Activated CD4-positive, CD25-positive, alpha-beta regulatory T cell (primary cell): Measurements from ENCODE around the gene TMC4.
"Not testable (repeated sequence)": the region's sequence is repeated elsewhere in the genome, so short reads cannot be mapped to it uniquely, and the experiment has no call there.

Experiments used
- DNase-seq, 4 experiments: peaks; one replicate each; lab custom pipeline; 2025; lab: John Stamatoyannopoulos, UW

TMC4 gene

GRCh38 chr19:54204767-54205468, 32.0 kb upstream of the TMC4 start:
- DNase-seq = no peak

DNA sequence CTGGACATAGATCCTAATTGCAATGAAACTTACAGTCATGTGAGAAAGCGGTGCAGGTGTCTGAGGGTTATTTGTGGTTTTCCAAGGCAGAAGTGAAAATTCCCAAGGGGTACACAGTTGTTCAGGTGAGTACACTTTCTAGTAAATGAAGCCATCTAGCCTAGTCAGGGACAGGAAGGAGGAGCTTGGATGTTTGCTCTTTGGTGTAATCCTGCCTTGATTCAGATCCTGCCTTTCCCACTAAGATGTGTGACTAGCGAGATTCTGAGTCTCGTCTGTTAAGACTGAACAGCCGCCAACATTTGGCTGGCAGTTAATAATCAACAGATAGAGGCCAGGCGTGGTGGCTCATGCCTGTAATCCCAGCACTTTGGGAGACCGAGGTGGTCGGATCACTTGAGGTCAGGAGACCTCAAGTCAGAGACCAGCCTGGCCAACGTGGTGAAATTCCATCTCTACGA, 30.2 kb upstream of the TMC4 start:
- DNase-seq = no peak

- DNase-seq = no peak
Observed at GRCh38 chr19:54201980-54202379, 29.0 kb upstream of the TMC4 start.

- DNase-seq = no peak
Observed at GRCh38 chr19:54201172-54201701, 28.3 kb upstream of the TMC4 start.

GRCh38 chr19:54199401-54199800, 26.4 kb upstream of the TMC4 start:
- no peak for DNase-seq

GRCh38 chr19:54197121-54197520, 24.2 kb upstream of the TMC4 start:
- DNase-seq = no peak

- DNase-seq = no peak
Observed at GRCh38 chr19:54196536-54196935, 23.6 kb upstream of the TMC4 start.

GRCh38 chr19:54194463-54194862, 21.5 kb upstream of the TMC4 start:
- not testable (repeated sequence) for DNase-seq

DNA sequence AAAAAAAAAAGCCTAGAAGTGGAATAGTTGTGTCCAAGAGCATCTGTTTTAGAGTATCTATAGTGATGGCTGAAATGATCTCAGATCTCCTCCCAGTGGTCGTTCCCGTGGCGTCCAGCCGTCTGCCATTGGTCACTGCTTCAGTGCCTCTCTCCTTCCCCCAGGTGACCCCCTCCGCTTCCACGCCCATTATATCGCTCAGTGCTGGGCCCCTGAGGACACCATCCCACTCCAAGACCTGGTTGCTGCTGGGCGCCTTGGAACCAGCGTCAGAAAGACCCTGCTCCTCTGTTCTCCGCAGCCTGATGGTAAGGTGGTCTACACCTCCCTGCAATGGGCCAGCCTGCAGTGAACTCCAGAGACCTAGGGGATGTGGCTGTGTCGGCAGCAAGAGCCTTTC, 20.1 kb upstream of the TMC4 start:
- DNase-seq = no peak

DNA sequence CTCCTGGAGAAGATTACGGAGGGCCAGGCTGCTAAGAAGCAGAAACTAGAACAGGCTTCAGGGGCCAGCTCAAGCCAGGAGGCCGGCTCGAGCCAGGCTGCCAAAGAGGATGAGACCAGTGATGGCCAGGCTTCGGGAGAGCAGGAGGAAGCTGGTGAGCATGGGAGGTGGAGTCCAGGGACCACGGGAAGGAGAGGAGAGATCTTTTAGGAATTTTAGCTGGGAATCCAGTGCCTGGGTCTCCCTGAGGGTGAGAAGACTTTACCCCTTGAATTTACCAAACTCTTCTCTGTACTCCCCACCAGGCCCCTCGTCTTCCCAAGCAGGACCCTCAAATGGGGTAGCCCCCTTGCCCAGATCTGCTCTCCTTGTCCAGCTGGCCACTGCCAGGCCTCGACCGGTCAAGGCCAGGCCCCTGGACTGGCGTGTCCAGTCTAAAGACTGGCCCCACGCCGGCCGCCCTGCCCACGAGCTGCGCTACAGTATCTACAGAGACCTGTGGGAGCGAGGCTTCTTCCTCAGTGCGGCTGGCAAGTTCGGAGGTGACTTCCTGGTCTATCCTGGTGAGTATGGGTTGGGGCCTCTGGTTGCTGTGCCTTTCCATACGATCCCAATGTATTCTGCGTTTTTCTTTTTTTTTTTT, 19.0 kb upstream of the TMC4 start:
- no peak for DNase-seq

- peak; percentile 87 to 92 (median 89) for DNase-seq
Observed at GRCh38 chr19:54191011-54191810, 18.3 kb upstream of the TMC4 start, which contains the start of gene TSEN34. TSS of gene TSEN34 (plus strand) at chr19:54191308. CDS start at chr19:54191365, 57 bp downstream.

DNA sequence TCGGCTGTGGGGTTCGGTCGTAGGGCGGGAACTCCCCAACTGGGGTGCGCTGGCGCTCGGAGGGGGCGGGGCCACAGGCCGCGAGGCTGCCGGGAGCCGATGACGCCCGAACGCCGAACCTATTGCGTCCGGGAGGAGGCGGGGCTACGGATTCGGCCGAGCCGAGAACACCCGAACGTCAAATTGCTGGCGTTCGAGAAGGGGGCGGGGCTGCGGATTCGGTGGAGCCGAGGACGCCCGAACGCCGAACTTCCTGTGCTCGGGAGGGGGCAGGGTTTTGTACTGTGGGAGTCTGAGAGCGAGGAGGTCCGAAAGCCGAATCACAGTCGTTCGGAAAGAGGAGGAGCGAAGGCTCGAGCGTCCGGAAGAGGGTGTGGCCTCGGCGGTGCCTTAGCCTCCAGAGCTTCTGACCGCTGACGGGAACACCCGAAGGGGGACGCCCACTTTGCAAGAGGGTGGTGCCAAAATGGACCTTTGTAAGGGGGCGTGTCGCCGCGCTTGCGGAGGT, 17.6 kb upstream of the TMC4 start:
- peak; percentile 99 to 100 (median 99) for DNase-seq

DNA sequence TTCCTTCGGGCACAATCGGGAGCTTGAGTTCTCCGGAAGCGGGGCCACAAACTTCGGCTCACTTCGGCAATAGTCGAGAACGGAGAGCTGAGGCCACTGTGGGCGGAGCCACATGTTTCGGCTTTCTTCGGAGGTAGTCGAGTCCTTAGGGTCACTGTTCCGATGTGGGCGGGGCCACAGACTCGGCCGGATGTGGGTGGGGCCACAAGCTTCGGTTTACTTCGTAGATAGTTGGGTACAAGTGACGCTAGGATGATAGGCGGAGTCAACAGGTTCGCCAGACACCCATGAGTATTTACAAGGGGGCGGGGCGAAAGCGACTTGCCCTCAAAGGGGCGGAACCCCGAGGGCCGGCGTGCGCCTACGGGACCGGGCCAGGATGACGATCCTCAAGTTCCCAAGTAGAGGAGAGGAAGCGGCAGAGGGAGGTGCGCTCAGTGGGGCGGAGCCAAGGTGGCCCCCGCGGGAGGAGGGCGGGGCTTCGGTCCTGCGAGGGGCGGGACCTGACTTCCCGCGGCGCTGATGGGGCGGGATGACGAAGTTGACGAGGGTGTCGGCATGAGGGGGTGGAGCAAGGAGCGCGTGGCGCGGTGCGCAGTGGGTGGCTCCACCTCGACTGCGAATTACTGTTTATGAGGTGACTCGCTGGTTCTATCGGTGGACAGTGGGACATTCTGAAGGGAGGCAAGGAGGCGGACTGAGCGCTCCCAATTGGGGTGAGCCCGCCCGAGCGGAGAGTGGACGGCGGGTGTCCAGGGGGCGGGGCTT, 17.0 kb upstream of the TMC4 start:
- peak; percentile 99 to 100 (median 100) for DNase-seq

DNA sequence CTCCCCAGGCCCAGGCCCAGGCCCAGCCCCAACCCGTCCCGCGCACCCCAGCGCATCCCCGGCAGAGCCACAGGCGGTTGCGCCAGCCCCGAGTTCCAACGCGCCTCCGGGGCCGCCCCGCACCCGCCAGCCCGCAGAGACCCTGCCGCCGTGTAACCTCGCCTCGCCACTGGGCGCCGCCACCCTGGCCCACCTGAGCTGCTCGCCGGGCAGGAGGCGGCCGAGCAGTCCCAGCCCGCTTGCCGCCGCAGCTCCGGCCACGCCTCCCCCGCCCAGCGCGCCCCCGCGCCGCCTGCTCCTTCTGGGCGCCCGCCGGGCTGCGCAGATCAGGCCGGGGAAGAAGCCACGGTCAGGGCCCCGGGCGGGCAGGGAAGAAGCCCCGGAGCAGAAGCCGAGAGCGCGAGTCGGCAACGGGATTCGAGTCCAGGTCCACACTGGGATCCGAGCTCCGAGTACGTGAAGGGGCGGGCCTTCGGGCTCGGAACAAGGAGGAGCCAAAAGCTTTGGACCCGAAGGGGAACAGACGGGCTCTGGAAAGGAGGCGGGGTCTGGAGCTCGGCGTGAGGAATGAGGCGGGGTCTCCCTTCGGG, 16.3 kb upstream of the TMC4 start, which contains the start of gene MBOAT7:
TSS of gene MBOAT7 (minus strand) at position 436 of the 590 bp plus-strand sequence. CDS start 1,072 bp downstream, outside the sequence.
- peak in 3 of 4 experiments; percentile 62 to 72 (median 65) for DNase-seq

GRCh38 chr19:54188215-54188871, 15.4 kb upstream of the TMC4 start:
- DNase-seq = no peak

DNA sequence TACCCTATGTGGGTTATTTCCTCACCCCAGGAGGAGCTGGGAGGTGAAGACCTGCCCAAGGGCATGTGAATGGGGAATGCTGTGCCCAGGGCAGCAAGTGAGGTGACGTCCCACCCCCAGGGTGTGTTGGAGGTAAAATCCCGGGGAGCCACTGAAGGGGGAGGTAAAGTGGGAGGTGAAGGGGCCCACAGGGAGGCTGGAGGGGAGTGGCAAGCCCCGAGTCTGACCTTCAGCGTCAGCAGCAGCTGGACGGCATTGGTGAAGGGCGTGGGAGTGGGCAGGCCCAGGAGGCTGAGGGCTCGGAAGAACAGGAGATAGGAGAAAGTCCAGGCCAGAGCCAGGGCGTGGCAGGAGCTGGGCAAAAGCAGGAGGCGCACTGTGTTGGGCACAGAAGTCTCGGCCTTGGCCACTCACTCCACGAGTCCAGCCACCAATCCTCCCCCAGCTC, 14.0 kb upstream of the TMC4 start:
- no peak for DNase-seq

DNA sequence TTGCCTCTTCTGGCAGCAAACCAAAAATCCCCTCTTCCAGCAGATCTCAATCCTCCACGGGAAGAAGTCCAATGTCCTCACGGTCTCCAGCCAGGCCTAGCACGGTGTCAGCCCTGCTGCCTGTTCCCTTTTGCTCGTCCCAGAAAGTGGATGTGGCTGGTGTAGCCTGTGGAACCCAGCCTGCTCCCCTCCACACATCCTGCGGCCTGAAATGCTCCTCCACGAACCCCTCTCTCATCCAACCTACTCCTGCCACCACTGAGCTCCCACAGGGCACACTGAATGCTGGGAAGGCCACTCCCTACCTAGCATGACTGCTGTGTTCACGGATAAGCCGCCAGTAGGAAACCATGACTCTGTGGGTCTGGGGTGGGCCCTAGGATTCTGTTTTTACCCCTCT, 13.4 kb upstream of the TMC4 start:
- no peak for DNase-seq

- no peak for DNase-seq
Observed at GRCh38 chr19:54183431-54183830, 10.5 kb upstream of the TMC4 start.

DNA sequence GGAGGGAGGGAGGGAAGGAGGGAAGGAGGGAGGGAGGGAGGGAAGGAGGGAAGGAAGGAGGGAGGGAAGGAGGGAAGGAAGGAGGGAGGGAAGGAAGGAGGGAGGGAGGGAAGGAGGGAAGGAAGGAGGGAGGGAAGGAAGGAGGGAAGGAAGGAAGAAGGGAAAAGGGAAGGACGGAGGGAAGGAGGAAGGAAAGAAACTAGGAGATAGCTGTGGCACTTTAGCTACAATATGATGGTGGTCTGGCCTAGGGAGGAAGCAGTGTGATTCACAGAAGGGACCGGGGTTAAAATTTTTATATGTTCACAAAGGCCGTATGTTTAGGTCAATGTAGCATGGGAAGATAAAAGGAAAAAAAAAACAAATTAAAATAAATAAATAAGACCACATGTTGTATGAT, 8.9 kb upstream of the TMC4 start:
- DNase-seq = not testable (repeated sequence)

DNA sequence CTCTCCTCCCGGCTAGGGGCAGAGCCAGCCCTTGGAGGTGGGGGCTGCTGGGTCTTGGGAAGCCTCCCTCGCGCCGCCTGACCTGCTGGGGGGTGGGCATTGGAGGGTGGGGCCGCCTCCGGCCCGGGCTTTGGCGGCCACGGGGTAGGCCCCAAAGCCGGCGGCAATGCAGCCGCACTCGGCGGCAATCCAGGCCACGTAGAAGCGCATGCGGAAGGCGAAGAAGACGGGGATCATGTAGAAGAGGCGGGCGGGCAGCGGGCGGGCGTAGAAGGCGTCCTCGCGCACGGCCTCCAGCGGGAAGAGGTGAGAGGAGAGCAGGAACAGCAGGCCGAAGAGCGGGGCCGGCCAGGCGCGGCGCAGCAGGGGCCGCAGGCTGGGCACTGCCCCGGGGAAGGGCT, 7.7 kb upstream of the TMC4 start:
- DNase-seq = no peak
